Activated CD4-positive, alpha-beta T cell treated with anti-CD3 and anti-CD28 coated beads for 36 hours (primary cell): Measurements from ENCODE around the gene HOXB13. TPM values are rescaled to one million over a fixed set of nuclear protein-coding genes. Genes with fewer than 3 reads are reported as not detected.

Experiments used
- ATAC-seq: fragments of 200-7000 bp; cut with Tn5 transposase; one replicate; pipeline ENCODE4 v1.10.0; 2021; ENCODE audit warnings: mild to moderate bottlenecking, moderate library complexity
- CTCF ChIA-PET: fragments of 350-600 bp; sonication (Branson Sonifier 250); formaldehyde crosslinking; loops from one replicate; lab custom pipeline; 2021; ENCODE audit warnings: antibody characterized with exemption; lab: Charles Lee
- POLR2A ChIA-PET: fragments of 350-600 bp; sonication (Branson Sonifier 250); formaldehyde crosslinking; loops from one replicate; lab custom pipeline; 2021; ENCODE audit warnings: antibody characterized with exemption, inconsistent platforms; lab: Charles Lee
- DNase-seq: peaks from one replicate; pipeline ENCODE4 v3.0.0-alpha.2; 2020
- H3K27ac Mint-ChIP-seq: one replicate; pipeline ENCODE4 v1.8.0; 2021; ENCODE audit warnings: mixed read lengths
- H3K27me3 Mint-ChIP-seq: one replicate; pipeline ENCODE4 v1.8.0; 2021; ENCODE audit warnings: mixed read lengths
- H3K36me3 Mint-ChIP-seq: one replicate; pipeline ENCODE4 v1.8.0; 2021; ENCODE audit warnings: low read depth, mixed read lengths
- H3K4me1 Mint-ChIP-seq: one replicate; pipeline ENCODE4 v1.8.0; 2021; ENCODE audit warnings: mixed read lengths
- H3K4me3 Mint-ChIP-seq: one replicate; pipeline ENCODE4 v1.8.0; 2021; ENCODE audit warnings: mild to moderate bottlenecking, moderate library complexity, mixed read lengths
- H3K9me3 Mint-ChIP-seq: one replicate; pipeline ENCODE4 v1.8.0; 2021; ENCODE audit warnings: low read depth, mixed read lengths
- intact Hi-C, 2 experiments: fragments of 100-400 bp; cut with DNase I in 1 of 2; cut with micrococcal nuclease in 1 of 2; formaldehyde crosslinking; loops; one replicate each; pipeline versions ENCODE4 v1.14.2 to v1.15.1; 2022 to 2024; cut with DNase I, micrococcal nuclease
- total RNA-seq, 2 experiments: library from RNA; stranded (reverse); gene quantifications; one replicate each; pipeline ENCODE4 v1.2.3, GENCODE V29; 2021

The HOXB13 gene
- total RNA-seq, 2 experiments from 2014 or later, result not detected

GRCh38 chr17:48756830-48757251, 28.3 kb upstream of the HOXB13 start:
- H3K9me3 Mint-ChIP-seq, result no peaks in the 10 kb centered on the region
- H3K27me3 Mint-ChIP-seq, result peaks cover 66% of the 10 kb centered on the region
- ChIA-PET POLR2A (no interaction called here), CTCF (interaction anchor here (1.0 to 1.4 kb wide), 2 partner anchors 33 to 122 kb away, joined by 3 read pairs; no protein-coding TSS in a partner anchor)
- ATAC-seq (no peak), DNase-seq (no peak)
- H3K27ac Mint-ChIP-seq, result no peak overlapping the region
- H3K36me3 Mint-ChIP-seq, result no peaks in the 10 kb centered on the region
- intact Hi-C loops, result no loop called here
- peaks cover 8% of the 10 kb centered on the region for H3K4me1 Mint-ChIP-seq
- H3K4me3 Mint-ChIP-seq, result no peak overlapping the region

GRCh38 chr17:48755356-48755755, 26.8 kb upstream of the HOXB13 start:
- intact Hi-C loops, result no loop called here
- POLR2A ChIA-PET, result no interaction called here
- DNase-seq (no peak), ATAC-seq (no peak)
- CTCF ChIA-PET, result interaction anchor here (0.6 to 2.4 kb wide), 5 partner anchors 23 to 1376 kb away, joined by 3 to 9 read pairs (median 3); no protein-coding TSS in a partner anchor
- Mint-ChIP-seq H3K27ac (no peak overlapping the region), H3K27me3 (peaks cover 65% of the 10 kb centered on the region), H3K9me3 (no peaks in the 10 kb centered on the region), H3K36me3 (no peaks in the 10 kb centered on the region), H3K4me1 (peaks cover 8% of the 10 kb centered on the region), H3K4me3 (no peak overlapping the region)

DNA sequence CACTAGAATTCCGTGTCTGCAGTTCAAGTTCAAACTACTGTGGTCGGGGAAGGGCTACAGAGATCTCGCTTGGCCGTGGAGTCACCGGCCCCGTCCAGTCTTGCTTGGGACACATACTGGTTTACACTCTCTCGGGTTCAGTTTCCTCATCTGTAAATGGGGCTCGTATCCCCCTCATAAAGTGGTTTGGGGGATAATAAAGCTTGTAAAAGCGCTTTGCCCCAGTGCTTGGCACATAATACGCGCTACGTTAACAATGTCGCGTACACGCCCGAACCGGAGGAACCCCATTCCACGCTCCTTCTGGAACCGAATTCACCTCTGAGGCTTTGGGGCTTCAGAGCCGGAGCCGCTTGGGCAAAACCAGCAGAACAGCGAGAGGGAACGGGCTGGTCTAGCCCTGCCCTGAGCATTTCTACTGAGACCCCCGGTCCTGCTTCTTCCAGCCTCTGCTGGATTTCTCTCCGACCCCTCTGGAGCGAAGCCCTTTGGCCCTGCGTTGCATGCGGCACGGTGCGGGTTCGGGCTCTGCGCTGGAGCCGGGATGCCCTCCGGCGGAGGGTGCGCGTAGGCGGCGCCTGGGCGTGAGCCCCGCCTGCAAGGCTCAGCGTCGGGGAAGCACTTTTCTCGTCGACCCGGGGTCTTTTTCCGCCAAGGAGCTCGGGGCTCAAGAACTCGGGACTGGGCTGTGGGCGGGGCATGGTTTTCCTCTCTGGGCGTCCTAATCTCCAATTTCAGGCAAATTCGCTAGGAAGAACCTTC, 26.1 kb upstream of the HOXB13 start:
- DNase-seq, result no peak
- Mint-ChIP-seq H3K4me3 (no peak overlapping the region), H3K4me1 (peaks cover 8% of the 10 kb centered on the region), H3K27me3 (peaks cover 70% of the 10 kb centered on the region), H3K27ac (no peak overlapping the region), H3K36me3 (no peaks in the 10 kb centered on the region), H3K9me3 (no peaks in the 10 kb centered on the region)
- ChIA-PET POLR2A (no interaction called here), CTCF (interaction anchor here (0.6 to 2.4 kb wide), 5 partner anchors 22 to 1106 kb away, joined by 3 to 9 read pairs (median 3); no protein-coding TSS in a partner anchor)
- no peak for ATAC-seq
- intact Hi-C loops, result loop anchor here in 1 of 2 experiments (5.0 kb wide), 1 partner anchor 137 kb away; the partner anchor contains the start of gene HOXB8

- H3K27me3 Mint-ChIP-seq, result peaks cover 72% of the 10 kb centered on the region
- H3K4me3 Mint-ChIP-seq, result no peak overlapping the region
- H3K4me1 Mint-ChIP-seq, result peaks cover 8% of the 10 kb centered on the region
- intact Hi-C loops, result loop anchor here in 1 of 2 experiments (5.0 kb wide), 1 partner anchor 137 kb away; the partner anchor contains the start of gene HOXB8
- ATAC-seq (no peak), DNase-seq (no peak)
- ChIA-PET CTCF (interaction anchor here (1.0 to 2.4 kb wide), 3 partner anchors 30 to 125 kb away, joined by 3 to 9 read pairs (median 4); no protein-coding TSS in a partner anchor), POLR2A (no interaction called here)
- H3K36me3 Mint-ChIP-seq, result no peaks in the 10 kb centered on the region
- H3K9me3 Mint-ChIP-seq, result no peaks in the 10 kb centered on the region
- no peak overlapping the region for H3K27ac Mint-ChIP-seq
Measured at GRCh38 chr17:48753794-48754499, 25.4 kb upstream of the HOXB13 start.

DNA sequence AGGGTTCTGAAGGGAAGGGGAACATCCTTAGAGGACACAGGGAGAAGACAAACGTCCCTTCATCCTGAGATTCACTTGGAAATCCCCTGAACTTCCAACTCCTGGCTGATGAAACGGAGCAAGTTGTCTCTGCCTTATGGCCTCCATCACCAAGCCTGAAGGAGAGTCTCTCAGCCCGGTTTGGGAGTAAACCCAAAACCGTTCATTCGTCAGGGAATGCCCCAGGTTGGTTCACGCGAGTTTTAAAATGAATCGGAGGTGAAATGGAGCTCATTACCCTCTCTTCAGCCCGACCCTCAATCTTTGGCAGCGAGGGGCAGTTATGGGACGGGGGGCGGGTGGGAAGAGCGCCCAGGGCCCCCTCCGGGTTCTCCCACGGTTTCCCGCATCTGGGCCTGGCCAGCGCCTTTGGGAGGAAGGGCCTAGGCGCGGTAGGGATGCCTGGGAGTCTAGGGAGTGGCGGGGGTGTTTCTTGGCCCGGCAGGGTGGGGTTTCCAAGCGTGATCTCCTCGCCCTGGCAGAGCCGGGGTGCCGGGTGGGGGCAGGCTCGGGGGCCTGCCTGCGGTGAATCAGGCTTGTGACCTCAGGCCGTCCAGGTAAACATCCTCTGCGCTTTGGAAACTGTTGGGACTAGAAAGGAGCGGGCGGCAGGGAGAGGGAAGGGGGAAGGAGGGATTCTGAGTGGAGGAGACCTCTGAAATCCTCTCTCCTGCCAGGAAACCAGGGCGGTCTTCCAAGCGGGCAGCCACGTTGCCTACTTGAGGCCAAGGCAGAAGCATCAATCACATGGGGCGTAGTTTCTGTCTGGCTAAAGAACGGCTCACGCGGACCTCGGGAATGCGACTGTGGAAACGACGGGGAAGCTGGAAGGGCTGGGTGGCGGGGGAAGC, 24.1 kb upstream of the HOXB13 start:
- POLR2A ChIA-PET, result no interaction called here
- no peak overlapping the region for H3K4me3 Mint-ChIP-seq
- H3K27me3 Mint-ChIP-seq, result peaks cover 75% of the 10 kb centered on the region
- H3K27ac Mint-ChIP-seq, result no peak overlapping the region
- DNase-seq (no peak), ATAC-seq (no peak)
- no peaks in the 10 kb centered on the region for H3K36me3 Mint-ChIP-seq
- H3K9me3 Mint-ChIP-seq, result no peaks in the 10 kb centered on the region
- peaks cover 8% of the 10 kb centered on the region for H3K4me1 Mint-ChIP-seq
- CTCF ChIA-PET, result interaction anchor here (1.3 to 3.0 kb wide), 4 partner anchors 28 to 126 kb away, joined by 3 to 14 read pairs (median 6); no protein-coding TSS in a partner anchor
- intact Hi-C loops, result loop anchor here in 1 of 2 experiments (5.0 kb wide), 1 partner anchor 135 kb away; the partner anchor contains the start of gene HOXB8

GRCh38 chr17:48751733-48752398, 23.3 kb upstream of the HOXB13 start:
- no peak for ATAC-seq
- intact Hi-C loops, result loop anchor here in 1 of 2 experiments (2.0 to 5.0 kb wide), 2 partner anchors 27 to 135 kb away; partner anchors contain the start of gene HOXB8
- peaks cover 10% of the 10 kb centered on the region for H3K4me1 Mint-ChIP-seq
- H3K4me3 Mint-ChIP-seq, result no peak overlapping the region
- H3K27me3 Mint-ChIP-seq, result peaks cover 77% of the 10 kb centered on the region
- H3K9me3 Mint-ChIP-seq, result no peaks in the 10 kb centered on the region
- no peak overlapping the region for H3K27ac Mint-ChIP-seq
- CTCF ChIA-PET, result interaction anchor here (1.0 to 3.0 kb wide), 6 partner anchors 26 to 136 kb away, joined by 3 to 14 read pairs (median 6); partner anchors contain the start of gene HOXB8
- no peaks in the 10 kb centered on the region for H3K36me3 Mint-ChIP-seq
- POLR2A ChIA-PET, result interaction anchor here (0.8 kb wide), 1 partner anchor 39 kb away, joined by 3 read pairs; no protein-coding TSS in a partner anchor
- DNase-seq, result no peak

GRCh38 chr17:48751172-48751571, 22.6 kb upstream of the HOXB13 start:
- H3K4me1 Mint-ChIP-seq, result peaks cover 15% of the 10 kb centered on the region
- H3K9me3 Mint-ChIP-seq, result no peaks in the 10 kb centered on the region
- no peak overlapping the region for H3K4me3 Mint-ChIP-seq
- H3K27me3 Mint-ChIP-seq, result peaks cover 82% of the 10 kb centered on the region
- no peak for ATAC-seq
- POLR2A ChIA-PET, result interaction anchor here (0.8 kb wide), 1 partner anchor 38 kb away, joined by 3 read pairs; no protein-coding TSS in a partner anchor
- intact Hi-C loops, result loop anchor here in 1 of 2 experiments (2.0 to 5.0 kb wide), 2 partner anchors 26 to 134 kb away; partner anchors contain the start of gene HOXB8
- H3K27ac Mint-ChIP-seq, result no peak overlapping the region
- CTCF ChIA-PET, result interaction anchor here (0.9 to 3.0 kb wide), 9 partner anchors 26 to 136 kb away, joined by 3 to 14 read pairs (median 5); partner anchors contain the start of gene HOXB8
- no peaks in the 10 kb centered on the region for H3K36me3 Mint-ChIP-seq
- DNase-seq, result no peak

GRCh38 chr17:48749621-48750553, 21.3 kb upstream of the HOXB13 start:
- no peak for DNase-seq
- Mint-ChIP-seq H3K27ac (no peak overlapping the region), H3K9me3 (no peaks in the 10 kb centered on the region), H3K36me3 (no peaks in the 10 kb centered on the region), H3K27me3 (peaks cover 82% of the 10 kb centered on the region), H3K4me3 (no peak overlapping the region), H3K4me1 (peaks cover 15% of the 10 kb centered on the region)
- no peak for ATAC-seq
- intact Hi-C loops, result loop anchor here in 1 of 2 experiments (2.0 to 5.0 kb wide), 2 partner anchors 25 to 133 kb away; partner anchors contain the start of gene HOXB8
- POLR2A ChIA-PET, result no interaction called here
- CTCF ChIA-PET, result interaction anchor here (0.9 to 3.0 kb wide), 5 partner anchors 26 to 134 kb away, joined by 3 to 14 read pairs (median 3); no protein-coding TSS in a partner anchor
